ENCODE measurements around the gene TRIM31. TPM values are rescaled to one million over a fixed set of nuclear protein-coding genes. Genes with fewer than 3 reads are reported as not detected.
"Not testable (repeated sequence)": the region's sequence is repeated elsewhere in the genome, so short reads cannot be mapped to it uniquely, and the experiment has no call there.

Gene TRIM31
- total RNA-seq, 1 experiment from 2014 or later: not detected

DNA sequence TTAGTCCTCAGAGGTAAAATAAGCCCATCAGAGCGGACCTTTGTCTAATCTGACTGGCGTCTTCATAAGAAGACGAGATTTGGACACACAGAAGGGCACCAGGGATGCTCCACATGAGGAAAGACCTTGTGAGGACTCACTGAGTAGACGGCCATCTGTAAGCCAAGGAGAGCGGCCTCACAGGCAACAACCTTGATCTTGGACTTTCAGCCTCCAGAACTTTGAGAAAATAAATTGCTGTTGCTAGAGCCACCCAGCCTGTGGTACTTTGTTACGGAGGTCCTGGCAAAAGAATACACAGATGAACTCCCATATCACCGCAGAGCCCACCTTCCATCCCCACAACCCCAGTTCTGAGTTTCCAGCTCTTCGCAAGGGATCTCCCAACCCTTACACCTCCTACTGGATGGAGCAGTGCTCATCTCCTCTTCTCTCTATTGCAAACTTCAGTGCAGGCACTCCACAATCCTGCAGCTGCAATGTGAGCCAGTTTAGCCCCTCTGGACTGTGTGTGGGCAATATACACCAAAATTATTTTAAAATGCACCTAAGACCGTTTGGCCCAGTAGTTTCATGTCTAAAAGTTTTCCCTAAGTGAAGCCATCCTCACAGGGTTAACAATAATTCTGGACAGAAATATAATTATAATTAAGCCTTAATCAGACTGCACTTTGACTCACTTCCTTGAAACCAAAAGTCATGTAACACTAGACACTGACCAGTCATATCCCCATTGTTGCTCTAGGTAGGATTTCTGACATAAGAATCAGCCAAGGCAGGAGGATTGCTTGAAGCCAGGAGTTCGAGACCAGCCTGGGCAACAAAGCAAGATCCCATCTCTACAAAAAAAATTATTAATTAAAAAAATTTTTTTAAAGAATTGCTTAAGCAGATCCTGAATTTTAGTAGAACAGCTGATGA is 8.8 kb upstream of the TRIM31 start:
- no peak for DNase-seq (ENCODE audit: low spot score)
- in situ Hi-C loops (cut with HindIII; ENCODE audit: low sequenced_read_pairs): no loop called here

DNA sequence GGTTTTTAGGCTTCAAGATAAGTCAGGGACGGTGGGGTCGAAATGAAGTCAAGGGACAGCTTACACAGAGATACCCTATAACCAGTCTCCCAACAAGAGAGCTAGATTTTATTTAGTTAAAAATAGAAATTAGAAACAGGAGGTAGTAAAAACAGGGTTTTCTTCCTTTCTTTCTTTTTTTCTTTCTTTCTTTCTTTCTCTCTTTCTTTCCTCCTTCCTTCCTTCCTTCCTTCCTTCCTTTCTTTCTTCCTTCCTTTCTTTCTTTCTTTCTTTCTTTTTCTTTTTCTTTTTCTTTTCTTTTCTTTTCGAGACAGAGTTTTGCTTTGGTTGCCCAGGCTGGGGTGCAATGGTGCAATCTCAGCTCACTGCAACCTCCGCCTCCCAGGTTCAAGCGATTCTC is 5.8 kb upstream of the TRIM31 start:
- DNase-seq (ENCODE audit: low spot score); in situ Hi-C loops (cut with HindIII; ENCODE audit: low sequenced_read_pairs): not testable (repeated sequence)

DNA sequence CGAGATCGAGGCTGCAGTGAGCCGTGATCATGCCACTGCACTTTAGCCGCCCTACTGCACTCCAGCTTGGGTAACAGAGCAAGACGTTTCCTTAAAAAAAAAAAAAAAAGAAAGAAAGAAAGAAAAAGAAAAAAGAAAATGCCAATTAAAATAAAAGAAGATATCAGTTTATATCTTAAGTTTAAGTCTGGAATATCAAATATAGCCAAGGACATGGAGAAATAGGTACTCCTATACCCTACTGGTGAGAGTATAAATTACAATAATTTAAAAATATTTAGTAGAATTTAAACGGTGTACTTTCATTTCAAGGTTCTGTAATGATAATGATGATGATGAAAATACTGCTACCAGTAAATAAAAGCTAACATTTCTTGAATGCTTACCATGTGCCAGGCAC is 3.8 kb upstream of the TRIM31 start:
- in situ Hi-C loops (cut with HindIII; ENCODE audit: low sequenced_read_pairs): no loop called here
- DNase-seq (ENCODE audit: low spot score): no peak

DNA sequence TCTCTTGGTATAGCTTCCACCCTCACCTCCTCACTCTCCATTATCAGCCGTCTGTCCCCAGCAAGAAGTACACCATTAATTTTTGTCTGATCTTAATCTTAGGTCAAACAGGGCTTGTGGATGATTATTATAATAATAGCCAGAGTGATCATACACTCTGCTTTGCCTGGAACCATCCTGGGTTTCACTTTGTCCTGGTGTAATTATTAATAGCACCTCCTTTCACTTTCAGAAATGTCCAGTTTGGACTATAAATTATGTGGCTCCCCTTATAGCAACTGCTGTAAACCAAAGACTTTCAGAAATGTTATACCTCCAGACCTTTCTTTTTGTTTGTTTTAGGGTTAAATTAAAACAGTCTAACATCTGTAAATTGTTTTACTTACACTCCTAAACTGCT is 951 bp upstream of the TRIM31 start:
- in situ Hi-C loops (cut with HindIII; ENCODE audit: low sequenced_read_pairs): no loop called here
- DNase-seq (ENCODE audit: low spot score): no peak

DNA sequence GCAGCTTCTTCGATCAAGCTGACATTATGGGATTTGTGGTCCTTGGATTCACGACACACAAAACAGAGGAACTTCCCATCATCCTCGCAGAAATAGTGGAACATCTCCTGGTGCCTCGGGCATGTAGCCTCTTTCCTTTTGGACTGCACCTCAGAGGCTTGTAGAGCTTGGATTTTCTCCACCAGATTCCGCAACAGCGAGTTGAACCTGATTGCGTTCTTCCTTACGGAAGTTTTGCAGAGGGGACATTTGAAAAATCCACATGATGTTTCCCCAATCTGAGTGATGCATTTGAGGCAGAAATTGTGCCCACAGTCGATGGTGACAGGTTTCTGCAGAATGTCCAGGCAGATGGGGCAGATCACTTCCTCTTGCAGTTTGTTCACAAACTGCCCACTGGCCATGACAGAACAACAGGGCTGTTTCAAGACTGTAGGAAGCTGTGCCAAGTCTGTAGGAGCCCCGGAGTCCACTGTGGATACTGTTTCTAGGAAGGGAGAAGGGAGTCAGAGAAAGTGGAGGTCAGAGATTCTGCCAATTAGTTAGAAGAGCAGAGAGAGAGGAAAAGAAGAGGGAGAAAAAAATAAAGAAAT is 392 bp downstream of the TRIM31 start:
- in situ Hi-C loops (cut with HindIII; ENCODE audit: low sequenced_read_pairs): no loop called here
- DNase-seq (ENCODE audit: low spot score): no peak

GRCh38 chr6:30111266-30111856 is 1.5 kb downstream of the TRIM31 start:
- in situ Hi-C loops (cut with HindIII; ENCODE audit: low sequenced_read_pairs): no loop called here
- no peak for DNase-seq (ENCODE audit: low spot score)

DNA sequence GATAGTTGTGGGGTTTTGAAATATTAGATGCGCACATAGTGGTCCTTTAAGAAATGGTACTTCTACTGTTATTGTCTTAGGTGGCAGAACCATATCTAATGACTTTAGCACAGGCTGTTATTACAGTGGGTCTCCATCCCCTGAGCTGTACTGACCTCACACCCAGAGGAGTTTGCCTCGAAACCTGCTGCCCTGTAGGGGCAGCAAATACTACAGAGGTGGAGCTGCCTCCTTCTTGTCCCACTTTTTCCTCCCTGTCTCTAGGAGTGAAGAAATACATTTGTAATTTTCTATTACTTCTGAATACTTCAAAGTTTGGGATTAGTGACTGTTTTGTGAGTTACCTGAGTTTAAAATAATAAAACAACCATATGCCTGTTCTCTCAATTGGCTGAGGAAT is 8.2 kb downstream of the TRIM31 start:
- no peak for DNase-seq (ENCODE audit: low spot score)
- in situ Hi-C loops (cut with HindIII; ENCODE audit: low sequenced_read_pairs): no loop called here

- DNase-seq (ENCODE audit: low spot score): no peak
- in situ Hi-C loops (cut with HindIII; ENCODE audit: low sequenced_read_pairs): no loop called here
These were observed 9.1 kb downstream of the TRIM31 start for GRCh38 chr6:30103872-30104179.

- in situ Hi-C loops (cut with HindIII; ENCODE audit: low sequenced_read_pairs): no loop called here
- DNase-seq (ENCODE audit: low spot score): peak; percentile 88
These were observed 9.7 kb downstream of the TRIM31 start for GRCh38 chr6:30102970-30103871.

DNA sequence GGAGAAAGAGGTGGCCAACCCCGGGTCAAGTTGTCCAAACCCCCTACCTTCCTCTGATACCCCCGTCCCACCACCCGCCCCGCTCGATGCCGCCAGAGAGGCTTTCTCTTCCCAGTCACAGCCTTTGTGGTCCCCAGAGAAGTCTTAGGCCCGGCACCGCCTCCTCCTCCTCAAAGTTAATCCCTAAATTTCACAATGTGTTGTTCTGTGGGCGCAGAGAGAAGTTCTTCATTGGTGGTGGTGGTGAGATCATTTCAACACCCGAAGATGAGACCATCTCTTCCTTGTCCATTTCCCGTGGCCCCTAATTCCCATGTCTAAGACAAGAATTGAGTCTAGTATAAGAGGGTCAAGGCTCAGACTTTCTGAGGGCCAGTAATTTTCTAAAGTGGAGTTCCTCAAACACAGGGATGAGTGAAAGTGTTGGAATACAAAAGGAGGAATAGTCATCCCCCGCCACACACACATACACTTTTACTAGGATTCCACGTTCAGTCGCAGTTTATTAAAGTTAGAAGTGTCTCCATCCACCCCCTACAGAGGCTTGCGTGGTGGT is 10.4 kb downstream of the TRIM31 start:
- in situ Hi-C loops (cut with HindIII; ENCODE audit: low sequenced_read_pairs): no loop called here
- DNase-seq (ENCODE audit: low spot score): no peak

DNA sequence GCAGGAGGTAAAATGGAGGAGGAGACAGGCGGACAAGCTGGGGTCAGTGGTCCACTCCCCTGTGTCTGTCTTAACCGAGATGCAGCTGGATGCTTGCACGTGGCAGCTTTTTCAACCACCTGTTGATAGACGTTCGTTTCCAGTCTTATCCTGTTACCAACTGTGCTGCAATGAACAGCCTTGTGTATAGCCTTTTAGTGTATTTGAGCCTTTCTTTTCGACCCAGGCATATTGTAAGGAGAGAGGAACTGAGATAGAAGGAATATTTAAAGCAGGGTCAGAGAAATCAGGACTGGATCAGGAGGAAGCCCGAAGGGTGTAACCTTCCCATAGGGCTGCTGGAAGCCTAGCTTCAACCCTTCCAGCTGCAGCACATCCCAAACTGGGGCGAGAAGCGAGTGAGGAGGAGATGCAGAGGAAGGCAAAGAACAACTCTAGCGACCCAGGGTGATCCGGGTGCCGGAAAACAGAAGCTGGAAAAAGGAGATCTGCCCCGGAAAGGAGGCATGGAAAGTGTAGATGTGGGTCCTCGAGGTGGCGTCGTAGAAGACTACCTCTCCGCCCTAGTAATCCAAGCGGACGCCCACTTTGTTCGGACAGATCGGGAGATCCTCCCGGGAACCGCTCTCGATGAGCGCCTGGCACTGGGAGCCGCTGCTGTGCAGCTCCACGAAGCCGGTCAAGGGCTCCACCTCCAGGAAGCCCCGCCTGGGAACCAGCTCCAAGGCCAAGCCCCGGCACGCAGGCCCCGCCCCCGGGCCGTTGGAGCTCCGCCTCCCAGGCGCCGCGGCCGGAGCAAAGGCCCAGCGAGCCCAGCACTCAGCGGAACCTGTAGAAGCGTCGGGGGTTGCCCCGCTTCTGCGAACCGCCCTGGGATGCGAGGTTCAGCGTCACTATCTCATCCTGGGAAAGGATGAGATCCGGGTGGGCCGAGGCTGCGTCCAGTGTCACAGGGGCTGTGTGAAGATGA is 11.2 kb downstream of the TRIM31 start:
- in situ Hi-C loops (cut with HindIII; ENCODE audit: low sequenced_read_pairs): no loop called here
- peak; percentile 67 for DNase-seq (ENCODE audit: low spot score)

DNA sequence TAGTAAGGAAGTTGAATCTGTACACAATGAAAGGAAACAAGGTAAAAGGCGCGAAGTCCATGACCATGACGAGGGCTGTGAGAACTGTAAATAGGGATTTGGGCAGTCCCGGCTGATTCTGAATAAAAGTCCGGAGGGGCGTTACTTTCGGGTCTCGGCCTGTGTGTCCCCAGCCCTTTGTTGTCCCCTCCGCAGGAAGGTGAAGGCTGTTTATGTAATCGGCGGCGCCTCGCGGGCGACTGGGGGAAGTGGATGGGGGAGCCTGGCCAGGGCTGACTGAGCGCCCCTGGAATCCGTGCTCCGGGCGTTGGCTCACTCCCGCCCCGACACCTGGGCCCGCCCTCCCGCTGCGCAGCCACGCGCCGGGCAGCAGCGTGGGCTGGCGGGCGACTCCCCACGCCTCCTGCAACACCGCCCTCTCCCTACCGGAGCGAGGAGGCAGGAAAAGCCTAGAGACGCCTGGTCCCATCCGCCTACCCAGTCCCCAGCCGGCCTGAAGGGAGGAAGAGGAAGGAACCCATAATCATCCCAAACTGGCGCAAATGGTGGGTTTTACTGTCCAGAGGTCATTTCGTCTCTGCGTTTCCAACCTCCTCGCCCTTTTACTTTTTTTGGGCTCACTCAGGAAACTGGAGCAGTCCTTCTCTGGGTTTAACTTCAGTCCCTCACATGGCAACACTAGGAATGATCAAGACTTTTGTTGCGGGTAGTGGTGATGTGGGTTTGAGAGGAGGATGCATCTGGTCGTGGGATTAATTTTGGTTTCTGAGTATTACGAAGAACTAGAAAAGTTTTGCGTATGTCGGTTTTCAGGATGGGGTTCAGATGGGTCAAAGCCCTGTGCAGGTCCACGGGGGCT is 12.1 kb downstream of the TRIM31 start:
- peak; percentile 5 for DNase-seq (ENCODE audit: low spot score)
- in situ Hi-C loops (cut with HindIII; ENCODE audit: low sequenced_read_pairs): no loop called here

DNA sequence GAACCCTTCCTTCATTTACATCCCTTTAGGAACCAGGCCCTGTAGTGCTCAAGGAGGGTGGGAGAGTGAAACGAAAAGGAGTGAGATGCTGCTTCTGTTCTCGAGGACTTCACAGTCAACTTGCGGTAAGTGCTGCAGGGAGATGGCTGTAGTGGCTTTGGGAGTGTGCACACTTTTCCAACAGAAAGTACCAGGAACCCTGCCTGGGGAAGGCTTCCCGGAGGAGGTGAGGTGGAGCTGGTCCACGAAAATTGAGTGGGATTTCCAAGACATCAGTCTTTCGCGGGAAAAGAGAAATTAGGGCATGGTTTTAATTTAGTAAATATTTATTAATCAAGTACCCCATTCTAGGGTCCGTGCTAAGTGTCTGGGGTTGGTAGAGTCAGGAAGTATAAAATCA is 12.7 kb downstream of the TRIM31 start:
- in situ Hi-C loops (cut with HindIII; ENCODE audit: low sequenced_read_pairs): no loop called here
- DNase-seq (ENCODE audit: low spot score): no peak

DNA sequence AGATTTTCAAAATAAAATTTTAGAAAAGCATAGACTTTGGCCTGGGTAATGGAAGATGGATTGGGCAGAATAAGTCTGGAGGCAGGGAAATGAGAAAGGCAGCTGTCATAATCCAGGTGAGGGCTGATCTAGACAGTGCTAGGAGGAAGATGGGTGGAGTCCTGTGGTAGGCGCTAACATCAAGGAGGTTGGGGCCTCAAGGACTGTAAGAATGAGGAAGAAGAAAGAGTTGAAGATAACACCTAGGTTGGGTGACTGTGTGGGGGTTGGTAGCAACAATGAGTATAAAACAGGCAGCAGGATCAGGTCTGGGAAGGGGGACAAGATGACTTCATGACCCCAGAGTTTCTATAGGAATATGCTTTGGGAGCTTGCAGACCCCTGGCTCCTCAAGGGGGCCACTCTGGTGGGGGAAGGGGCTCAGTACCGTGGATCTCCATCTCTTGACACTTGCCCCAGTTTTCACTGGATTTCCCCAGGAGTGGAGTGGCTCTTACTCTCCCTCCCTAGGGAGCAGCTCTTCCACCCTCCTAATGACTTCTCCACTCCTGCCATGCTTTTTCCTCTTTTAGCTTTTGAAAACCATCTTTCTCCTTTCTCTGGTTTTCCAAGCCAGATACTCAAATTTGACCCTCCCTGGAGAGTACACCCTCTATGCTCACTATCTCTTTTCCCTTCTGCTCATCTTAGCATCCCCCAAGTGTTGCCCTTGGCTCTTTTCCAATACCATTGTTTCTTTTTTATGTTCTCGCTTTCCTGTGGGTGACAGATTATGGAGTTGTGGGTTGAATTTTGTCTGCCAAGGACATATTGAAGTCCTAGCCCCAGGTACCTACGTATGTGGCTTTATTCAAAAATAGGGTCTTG is 14.8 kb downstream of the TRIM31 start:
- DNase-seq (ENCODE audit: low spot score): no peak
- in situ Hi-C loops (cut with HindIII; ENCODE audit: low sequenced_read_pairs): no loop called here

DNA sequence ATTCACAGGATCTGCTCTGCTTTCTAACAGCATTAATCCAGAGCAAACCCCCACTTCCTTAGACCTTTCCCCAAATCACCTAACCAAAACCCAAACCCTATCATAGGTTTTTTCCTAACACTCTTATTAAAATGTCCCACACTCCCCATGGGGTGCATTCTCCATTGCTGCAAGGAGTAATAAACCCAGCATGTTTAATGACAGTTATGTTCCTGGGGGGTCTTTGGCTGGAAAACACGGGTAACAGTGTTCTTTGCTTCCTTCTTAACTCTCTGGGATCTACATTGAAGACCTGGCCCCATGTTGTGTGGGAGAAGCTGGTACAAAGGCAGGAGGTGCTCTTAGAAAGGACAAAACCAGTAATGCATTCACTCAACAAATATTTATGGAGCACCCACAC is 16.1 kb downstream of the TRIM31 start:
- no peak for DNase-seq (ENCODE audit: low spot score)
- in situ Hi-C loops (cut with HindIII; ENCODE audit: low sequenced_read_pairs): no loop called here

DNA sequence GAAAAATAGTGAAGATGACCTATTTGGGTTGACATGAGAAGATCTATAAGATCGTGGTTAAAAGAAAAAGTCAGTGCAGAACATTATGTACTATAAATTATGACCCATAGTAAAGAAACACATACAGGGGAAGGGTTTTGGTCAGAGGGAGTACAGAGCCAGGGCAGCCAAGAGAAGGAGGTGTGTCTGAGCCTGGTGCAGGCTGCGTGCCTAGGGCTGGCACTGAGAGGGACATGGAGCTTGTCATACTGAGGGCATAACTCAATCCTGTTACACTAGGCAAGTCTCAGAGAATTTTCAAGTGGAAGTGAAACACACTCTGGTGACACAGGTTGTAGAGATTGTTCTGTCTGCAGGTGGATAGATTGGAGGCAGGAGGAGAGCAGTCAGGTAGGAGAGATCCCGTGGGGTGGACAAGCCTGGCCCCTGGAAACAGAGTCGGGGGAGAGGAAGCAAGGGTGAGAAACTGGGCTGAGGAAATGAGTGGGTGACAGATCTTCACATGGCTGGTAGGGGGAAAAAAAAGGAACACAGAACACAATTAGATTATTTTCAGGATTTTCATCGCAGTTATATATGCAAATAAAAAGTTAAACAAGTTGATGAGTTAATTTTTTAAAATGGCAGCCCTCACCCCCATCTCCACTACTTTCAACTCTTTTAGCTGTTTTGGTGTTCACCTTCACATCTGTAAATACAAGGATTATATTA is 18.8 kb downstream of the TRIM31 start:
- no peak for DNase-seq (ENCODE audit: low spot score)

More for the DNA sequence above, 18.8 kb downstream of the TRIM31 start:
- in situ Hi-C loops (cut with HindIII; ENCODE audit: low sequenced_read_pairs): no loop called here

Data from G401 (cell line).